ENCODE results near the gene MLPH. TPM values are rescaled to one million over a fixed set of nuclear protein-coding genes. Genes with fewer than 3 reads are reported as not detected.

The MLPH gene, protein sequence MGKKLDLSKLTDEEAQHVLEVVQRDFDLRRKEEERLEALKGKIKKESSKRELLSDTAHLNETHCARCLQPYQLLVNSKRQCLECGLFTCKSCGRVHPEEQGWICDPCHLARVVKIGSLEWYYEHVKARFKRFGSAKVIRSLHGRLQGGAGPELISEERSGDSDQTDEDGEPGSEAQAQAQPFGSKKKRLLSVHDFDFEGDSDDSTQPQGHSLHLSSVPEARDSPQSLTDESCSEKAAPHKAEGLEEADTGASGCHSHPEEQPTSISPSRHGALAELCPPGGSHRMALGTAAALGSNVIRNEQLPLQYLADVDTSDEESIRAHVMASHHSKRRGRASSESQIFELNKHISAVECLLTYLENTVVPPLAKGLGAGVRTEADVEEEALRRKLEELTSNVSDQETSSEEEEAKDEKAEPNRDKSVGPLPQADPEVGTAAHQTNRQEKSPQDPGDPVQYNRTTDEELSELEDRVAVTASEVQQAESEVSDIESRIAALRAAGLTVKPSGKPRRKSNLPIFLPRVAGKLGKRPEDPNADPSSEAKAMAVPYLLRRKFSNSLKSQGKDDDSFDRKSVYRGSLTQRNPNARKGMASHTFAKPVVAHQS
- 22.0 and 27.2 TPM in 2 replicates for total RNA-seq

DNA sequence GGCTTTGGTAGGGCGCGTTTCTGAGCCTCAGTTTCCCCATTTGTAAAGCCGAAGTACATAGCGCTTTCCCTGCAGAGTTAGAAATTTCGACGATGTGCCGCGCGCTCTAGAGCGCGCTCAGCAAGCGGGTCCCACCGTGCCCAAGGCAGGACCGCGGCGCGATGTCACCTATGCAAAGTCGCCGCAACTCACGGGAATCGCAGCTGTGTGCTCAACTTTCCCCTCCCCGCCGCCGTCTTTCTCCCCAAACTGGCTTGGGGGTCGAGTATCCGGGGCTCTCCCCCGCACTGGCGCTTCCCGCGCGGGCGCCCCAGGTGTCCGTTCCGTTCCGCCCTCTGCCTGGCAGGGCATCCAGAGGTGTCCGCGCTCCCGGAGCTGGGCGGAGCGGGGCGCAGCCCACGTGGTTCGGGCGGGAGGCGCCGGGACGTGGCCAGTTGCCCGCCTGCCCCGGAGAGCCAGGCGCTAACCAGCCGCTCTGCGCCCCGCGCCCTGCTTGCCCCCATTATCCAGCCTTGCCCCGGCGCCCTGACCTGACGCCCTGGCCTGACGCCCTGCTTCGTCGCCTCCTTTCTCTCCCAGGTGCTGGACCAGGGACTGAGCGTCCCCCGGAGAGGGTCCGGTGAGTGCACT, at the start of gene MLPH:
MLPH (plus strand) TSS at position 433 of the 630 bp plus-strand sequence. CDS start 6,176 bp downstream, outside the sequence.
- DNase-seq (ENCODE audit: extremely low read depth, low read depth, low spot score) = no peak

DNA sequence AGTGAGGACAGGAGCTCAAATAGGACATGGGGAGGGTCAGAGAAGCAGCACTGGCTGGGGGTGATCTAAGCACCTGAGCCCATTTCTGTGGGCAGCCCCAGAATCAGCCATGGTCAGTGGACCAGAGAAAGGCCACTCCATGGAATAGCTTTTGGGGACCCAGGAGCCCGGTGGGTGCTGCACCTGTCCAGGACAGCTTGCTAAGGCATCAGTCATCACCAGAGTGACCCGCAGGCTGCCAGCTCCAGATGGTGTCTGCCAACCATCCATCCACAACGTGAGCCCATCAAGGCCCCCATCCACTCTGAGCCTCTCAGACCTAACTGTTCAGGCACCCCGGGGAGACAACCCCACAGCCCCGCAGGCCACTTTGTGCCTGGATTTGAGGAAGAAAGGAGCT, 49.5 kb upstream of the MLPH start:
- no peak for DNase-seq (ENCODE audit: extremely low read depth, low read depth, low spot score)

DNA sequence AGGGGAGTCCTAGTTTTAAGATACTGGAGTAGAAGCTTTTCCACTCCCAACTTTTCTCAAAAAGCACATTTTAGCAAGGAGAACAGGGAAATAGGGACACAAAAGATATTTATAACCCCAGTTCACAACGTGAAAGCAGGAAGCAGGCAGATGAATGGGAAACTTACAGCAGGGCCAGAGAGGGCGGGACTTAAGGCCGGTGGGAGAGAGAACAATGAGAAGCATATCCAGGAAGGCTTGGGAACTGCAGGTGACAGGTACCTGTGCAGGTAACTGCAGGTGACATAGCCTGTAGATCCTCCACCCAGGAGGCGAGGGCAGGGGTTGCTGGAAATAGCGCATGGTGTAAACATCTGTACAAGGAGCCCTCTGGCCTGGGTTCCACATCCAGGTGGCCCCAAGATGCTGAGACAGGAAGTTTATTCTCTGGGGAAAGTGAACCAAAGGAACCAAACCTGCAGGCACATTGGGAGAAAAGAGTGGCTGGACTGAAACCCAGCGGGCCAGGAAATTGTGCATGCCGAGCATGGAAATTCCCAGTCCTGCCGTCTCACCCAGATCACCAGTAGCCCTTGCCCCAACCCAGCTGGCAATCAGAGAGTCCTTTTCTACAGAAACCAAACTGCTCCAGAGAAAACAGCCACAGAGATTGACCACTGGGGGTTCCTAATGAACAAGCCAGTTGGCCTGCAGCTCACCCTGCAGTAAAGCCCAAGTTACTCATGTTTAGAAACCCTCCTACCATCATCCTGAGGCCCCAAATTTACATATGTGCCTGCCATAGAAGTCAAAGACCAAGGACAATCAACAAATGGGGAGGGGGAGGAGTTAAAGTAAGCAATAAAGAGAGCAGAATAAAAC, 48.7 kb upstream of the MLPH start:
- DNase-seq (ENCODE audit: extremely low read depth, low read depth, low spot score) = no peak

DNA sequence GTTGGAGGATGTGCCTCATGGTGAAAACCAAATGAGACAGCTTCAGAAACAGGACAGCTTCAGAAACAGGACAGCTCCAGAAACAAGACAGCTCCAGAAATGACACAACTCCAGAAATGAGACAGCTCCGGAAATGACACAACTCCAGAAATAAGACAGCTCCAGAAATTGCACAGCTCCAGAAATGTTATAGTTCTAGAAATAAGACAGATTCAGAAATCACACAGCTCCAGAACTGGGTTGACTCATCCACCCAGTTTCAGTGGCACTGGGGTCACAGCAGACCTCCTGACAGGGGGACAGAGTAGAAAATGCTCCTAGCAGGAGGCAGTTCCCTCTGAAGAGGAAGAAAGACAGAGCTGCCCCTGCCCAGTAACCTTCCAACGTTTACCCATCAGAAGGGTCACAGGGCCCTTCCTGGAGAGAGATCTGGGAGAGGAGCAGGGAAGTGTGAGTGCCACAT, 46.2 kb upstream of the MLPH start:
- no peak for DNase-seq (ENCODE audit: extremely low read depth, low read depth, low spot score)

DNA sequence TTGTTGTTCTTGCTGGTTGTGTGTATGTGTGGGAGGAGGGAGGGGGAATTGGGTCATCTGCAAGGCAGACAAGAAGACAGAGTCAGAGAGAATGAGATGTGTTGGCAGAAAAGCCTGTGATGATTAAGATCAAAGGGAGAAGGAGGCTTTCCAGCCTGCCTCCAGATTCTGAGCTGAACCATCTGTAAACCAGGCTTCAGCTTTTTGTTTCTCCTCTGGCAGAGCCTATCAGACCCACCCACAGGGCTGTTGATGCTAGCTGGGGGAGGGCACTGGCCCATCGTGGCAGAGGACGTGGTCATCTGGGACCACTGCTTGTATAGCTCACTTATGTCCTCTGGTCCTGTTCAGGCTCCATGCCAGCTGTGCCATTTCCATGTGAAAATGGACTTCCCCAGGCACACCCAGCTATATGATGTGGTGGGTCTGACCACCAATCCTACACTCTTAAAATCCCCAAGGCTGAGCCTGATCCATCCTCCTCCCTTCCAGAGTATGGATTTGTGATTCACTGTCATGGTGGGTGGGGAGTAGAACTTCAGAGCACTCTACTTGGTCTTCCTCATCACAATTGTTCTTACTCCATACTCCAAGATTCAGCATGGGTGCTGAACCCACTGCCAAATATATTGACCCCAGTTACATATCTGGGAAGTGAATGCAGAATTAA, 45.3 kb upstream of the MLPH start:
- no peak for DNase-seq (ENCODE audit: extremely low read depth, low read depth, low spot score)

DNA sequence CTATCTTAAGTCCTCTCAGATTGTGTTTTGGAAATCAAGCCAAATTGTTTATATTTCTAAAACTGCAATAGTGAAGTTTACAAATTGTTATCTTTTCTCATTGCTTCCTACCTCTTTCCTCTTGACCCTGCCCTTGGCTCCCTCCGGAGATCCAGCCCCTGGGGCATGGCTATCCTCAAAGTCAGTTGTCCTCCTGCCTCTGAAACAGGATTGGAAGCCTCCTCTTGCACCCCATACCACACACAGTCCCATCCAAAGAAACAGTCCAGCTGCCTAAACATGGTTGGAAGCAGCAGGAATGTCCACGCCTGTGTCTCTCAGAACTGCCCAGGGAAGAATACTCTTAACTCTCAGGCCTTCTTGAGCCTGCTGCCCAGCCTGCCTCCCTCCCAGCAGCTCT, 43.0 kb upstream of the MLPH start:
- no peak for DNase-seq (ENCODE audit: extremely low read depth, low read depth, low spot score)

DNA sequence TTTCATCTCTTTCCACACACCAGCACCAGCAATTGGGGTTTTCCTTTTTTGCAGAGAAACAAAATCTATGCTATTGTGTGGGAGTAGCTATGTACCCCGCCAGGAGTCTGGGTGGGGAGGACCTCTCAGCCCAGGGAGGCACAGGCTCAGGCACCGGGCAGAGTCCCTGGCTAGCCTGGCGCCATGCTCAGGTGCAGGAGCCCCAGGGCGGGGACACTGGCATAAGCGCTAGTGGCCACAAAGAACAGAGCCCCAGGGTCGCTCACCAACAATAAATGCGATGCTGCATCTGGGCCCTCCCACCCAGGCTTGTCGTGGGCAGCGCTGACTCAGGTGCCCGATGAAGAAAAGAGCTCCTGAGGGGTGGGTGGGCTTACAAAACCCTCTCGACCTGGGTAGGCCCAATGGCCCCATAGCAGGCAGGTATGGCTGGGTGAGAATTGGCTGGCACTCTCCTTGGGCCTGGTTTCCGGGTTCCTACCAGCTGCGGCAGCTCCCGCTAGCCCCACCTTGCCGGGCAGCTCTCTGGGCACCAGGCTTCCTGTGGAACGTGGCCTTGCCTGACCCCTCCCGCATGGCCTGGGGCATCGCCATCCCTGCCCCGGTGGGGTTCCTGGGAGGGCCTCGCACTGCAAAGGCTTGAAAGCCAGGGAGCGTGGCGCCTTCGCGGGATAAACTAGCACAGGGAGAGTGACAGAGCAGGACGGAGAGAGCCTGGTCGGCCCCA, 41.3 kb upstream of the MLPH start:
- DNase-seq (ENCODE audit: extremely low read depth, low read depth, low spot score) = no peak

DNA sequence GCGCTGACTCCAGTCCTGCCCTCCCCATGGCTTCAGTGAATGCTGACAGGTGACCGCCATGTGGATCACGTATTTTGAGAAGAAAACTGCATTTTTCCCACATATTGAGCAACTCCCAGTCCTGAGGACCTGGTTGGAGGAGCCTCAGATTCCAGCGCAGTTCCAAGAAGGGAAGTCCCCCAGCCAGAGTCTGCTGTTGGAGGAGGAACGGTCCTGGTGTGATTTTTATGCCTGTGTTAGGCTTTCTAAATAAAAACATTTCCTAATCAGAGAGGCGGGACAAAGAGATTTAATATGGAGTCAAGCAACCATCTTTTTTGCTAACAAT, 40.7 kb upstream of the MLPH start:
- no peak for DNase-seq (ENCODE audit: extremely low read depth, low read depth, low spot score)

DNA sequence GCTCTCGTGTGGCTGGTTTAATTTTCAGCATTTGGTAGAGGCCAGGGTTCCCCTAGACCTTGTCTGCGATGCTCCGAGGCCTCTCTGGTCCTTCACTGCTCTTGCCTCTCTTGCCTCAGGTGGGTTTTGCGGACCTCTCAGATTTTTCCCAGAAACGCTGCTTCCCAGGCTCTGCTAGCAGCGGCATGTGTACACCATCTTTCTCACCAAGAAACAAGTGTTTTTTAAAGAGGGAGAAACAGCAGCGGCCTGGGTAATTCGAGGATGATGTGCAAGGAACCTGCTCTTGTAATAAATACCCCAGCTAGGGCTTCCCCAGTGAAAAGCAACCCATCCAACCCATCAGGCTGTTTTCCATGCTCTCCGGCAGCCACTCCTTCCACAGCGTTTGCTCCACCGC, 39.6 kb upstream of the MLPH start:
- DNase-seq (ENCODE audit: extremely low read depth, low read depth, low spot score) = no peak

DNA sequence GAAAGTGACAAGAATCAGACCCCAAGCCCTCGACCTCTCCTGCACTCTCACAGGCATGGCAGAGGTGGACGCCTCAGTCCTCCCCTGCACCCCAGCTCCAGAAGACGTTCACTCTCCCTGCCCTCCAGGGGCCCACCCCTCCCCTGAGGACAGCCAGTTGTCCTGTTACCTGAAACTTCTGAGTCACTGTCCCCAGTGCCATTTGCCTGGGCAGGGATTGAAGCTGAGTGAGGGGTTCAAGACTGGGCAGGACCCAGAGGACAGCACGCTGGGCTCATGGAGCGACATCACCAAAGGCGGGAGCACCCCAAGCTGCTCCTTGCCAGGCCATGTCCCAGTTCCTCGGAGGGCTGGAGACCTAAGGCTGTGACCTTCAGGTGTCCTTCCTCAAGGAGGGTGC, 38.9 kb upstream of the MLPH start:
- no peak for DNase-seq (ENCODE audit: extremely low read depth, low read depth, low spot score)

DNA sequence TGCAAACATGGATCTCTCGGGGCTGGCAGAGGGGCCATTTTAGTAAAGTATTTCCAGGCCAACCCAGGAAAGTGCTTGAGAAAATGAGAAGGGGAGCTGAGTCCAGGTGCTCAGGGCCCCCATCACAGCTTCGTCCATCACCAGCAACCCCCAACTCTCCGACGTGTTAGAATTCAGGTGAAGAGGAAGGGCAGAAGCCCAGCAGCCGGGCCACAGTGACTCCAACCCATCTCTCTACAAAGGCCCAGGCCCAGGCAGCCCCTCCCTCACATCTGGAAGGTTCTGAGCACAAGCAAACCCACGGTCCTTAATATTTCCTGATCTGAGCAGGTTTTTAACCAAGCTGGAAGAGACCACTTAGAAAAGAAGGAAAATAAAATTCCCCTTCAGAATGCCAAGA, 38.4 kb upstream of the MLPH start:
- no peak for DNase-seq (ENCODE audit: extremely low read depth, low read depth, low spot score)

DNA sequence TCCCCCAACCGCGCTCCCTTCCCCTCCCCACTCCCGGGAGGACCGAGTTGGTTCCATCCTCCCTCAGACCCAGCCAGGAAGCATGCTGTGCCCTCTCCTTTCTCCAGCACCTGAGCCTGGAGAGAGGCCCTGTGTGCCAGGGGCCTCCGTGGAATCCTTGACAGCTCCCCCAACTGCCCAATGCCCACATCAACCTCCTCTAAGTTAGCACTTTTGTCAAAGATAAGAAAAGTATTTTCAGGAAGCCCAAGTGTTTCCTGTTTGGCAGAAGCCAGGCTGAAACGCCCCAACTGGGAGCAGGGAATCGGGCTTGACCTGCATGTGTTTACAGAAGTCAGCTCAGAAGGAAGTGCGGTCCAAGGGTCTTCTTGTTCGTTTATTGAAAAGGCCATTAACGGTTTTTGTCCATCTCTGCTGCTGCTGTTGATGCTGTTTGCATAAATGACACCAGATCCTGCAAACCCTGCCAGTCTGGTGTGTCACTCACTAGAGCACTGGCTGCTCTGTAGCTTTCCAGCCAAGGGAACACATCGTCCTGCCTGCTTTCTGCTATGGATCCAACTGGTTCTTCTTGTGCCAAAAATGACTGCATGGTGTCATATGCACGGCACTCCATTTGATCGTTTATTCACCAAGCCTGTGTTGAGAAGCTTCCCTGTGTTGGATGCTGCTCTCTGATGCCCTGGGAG, 37.7 kb upstream of the MLPH start:
- DNase-seq (ENCODE audit: extremely low read depth, low read depth, low spot score) = no peak

DNA sequence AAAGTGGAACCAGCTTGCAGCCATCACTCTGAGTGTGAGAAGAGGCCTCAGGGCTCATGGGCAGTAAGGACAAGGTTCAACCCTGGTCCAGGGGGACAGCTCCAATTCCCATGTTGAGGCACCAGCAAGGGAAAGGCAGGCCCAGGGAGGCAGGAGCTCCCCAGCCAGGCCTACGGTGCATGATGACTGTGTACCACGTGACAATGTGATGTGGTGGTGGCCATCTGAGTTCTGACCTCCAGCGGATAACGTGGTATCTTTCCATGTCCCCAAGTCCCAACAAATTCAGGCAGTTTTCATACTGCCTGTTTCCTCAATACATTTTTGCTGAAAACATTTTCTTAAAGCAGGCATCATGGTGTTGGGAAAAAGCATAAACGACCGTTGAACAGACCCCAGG, 36.9 kb upstream of the MLPH start:
- no peak for DNase-seq (ENCODE audit: extremely low read depth, low read depth, low spot score)

DNA sequence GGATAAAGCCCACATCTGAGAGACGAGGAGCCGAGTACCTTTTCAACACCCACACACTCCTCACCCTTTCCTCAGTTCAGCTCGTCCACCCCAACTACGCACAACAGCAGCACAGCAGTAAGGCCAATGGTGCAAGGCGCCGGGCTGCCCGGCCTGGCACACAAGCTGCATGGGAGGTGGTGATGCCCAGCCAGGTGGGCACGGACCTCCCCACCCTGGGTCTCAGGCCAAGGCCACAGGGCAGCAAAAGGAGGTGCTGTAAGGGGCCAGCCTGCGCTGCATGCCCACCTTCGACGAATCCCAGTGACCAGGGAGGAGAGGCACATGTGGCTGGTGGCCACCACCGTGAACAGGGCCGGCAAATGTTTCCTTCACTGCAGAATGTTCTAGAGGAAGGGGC, 36.5 kb upstream of the MLPH start:
- DNase-seq (ENCODE audit: extremely low read depth, low read depth, low spot score) = no peak

DNA sequence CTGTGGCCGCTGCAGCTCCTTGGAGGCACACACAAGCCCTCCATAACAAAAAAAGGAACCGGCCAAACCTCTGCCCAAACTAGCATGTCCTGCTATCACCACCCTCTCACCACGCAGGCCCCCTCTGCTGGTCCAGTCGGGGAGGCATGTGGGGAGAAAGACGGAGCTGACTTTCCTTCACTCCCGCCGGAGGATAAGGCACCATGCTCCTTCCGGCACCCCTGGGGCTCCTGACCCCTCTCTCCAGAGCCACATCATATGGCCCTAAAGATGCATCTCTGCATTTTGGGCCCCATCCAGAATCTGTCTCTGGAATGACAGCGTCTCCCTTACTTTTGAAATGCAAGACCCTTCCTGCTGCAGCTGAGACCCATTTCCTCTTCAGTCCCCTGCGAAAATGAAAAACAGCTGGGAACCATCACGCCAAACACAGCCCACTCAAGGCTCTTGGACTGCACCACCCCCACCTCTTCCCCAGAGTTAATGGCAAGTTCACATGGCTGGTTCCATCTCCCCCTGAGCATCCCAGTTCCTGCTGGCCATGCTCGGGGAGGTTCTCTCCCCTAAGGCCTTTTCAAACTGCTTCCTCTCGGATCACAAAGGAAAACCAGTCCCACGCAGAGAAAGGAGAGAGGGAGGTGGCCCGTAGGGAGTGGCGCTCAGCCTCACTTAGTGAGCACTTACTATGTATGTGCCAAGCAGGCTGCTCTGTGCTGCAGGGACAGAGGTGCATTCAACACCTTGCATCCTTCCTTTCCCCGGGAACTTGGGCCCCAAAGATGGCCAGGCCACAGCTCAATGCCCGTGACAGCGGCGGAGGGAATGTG, 35.2 kb upstream of the MLPH start:
- DNase-seq (ENCODE audit: extremely low read depth, low read depth, low spot score) = no peak

DNA sequence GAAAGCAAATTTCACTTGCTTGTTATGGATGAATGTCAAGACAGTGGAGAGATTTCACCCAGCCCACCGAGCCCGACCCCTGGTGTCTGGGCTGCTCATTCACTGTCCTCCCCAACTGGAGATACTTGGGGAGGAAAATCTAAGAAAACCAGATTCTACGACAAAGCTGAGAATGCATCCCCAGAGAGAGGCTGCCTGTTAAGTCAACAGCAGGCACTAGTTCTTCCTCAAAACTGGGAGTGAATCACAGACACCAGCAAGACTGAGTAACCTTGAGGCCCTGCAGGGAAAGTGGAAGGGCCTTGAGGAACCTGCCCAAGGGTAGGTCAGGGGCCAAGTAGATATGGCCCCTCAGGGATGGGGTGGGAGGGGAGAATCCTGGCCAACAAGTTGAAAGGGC, 34.2 kb upstream of the MLPH start:
- no peak for DNase-seq (ENCODE audit: extremely low read depth, low read depth, low spot score)

DNA sequence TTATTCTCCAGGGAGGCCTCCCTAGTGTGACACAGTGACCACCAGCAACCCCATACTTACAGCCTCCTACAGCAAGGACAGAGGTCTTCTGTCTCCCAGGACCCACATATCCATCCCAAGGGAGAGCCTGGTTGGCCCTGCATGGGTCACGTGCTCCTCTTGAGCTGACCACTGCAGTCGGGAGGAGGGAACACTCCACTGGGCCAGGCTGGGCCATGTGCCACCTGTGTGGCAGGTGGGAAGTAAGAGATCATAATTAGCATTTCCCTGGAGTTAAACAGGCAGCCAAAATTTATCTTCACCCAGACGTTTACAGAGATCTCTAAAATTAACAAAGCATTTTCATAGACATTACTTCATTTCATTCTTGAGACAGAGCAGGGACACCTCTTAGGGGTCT, 33.4 kb upstream of the MLPH start:
- DNase-seq (ENCODE audit: extremely low read depth, low read depth, low spot score) = no peak

DNA sequence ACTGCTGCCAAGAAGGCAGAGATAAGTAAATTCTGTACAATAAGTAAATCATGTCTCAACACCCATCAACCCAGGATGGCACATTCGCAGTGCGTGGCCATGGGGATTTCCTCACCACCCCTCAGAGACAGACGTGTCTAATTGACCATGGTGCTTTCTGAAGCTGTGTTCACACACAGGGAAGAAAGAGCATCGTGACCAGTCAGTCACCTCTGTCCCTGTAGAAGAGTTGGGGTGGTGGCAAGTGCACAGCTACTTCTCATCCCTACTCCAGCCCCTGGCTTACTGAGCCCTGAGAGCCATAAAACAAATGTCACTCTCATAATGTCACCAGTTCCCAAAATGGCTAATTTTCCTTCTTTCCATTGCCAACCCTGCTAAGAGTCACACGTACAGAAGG, 31.3 kb upstream of the MLPH start:
- DNase-seq (ENCODE audit: extremely low read depth, low read depth, low spot score) = no peak

All from glomerular endothelial cell (primary cell).